T-cell (primary cell): ENCODE data around the gene CHST9. TPM values are rescaled to one million over a fixed set of nuclear protein-coding genes. Genes with fewer than 3 reads are reported as not detected.

ENCODE experiments used
- ATAC-seq, 4 experiments: fragments of 200-7000 bp in 3 of 4; fragments of 150-1000 bp in 1 of 4; cut with Tn5 transposase; replicated peaks in 1 of 4; 1 replicate in 3 of 4; 2 replicates in 1 of 4; pipeline ENCODE4 v1.10.0; 2021; ENCODE audit warnings: moderate library complexity in 3 of 4, mild to moderate bottlenecking in 2 of 4, moderate number of reproducible peaks in 1 of 4
- CTCF ChIA-PET, 2 donors: fragments of 300-600 bp; sonication (Branson Sonifier 250); formaldehyde crosslinking; loops; one replicate each; lab custom pipeline; 2022; ENCODE audit warnings: antibody characterized with exemption in 2 of 2; lab: Charles Lee
- POLR2A ChIA-PET, 2 donors: fragments of 300-600 bp; sonication (Branson Sonifier 250); formaldehyde crosslinking; loops; one replicate each; lab custom pipeline; 2022; ENCODE audit warnings: antibody characterized with exemption in 2 of 2; lab: Charles Lee
- DNase-seq, 35 experiments: peaks; one replicate each; pipeline versions ENCODE4 v3.0.0 to v3.0.0-alpha.2; 2013 to 2023
- H3K27ac ChIP-seq: one replicate; pipeline ENCODE4 v1.5.1; 2013; ENCODE audit warnings: low read length
- H3K27me3 ChIP-seq, 2 experiments: replicated peaks in 1 of 2; 1 replicate in 1 of 2; 2 replicates in 1 of 2; pipeline versions ENCODE4 v1.6.1 to v1.7.0; 2013; ENCODE audit warnings: low read length in 1 of 2, mixed read lengths in 1 of 2; ENCODE audit not compliant: control insufficient read depth in 2 of 2, insufficient read depth in 2 of 2; ENCODE audit errors: extremely low read depth in 1 of 2
- H3K36me3 ChIP-seq, 2 donors: 1 replicate in 1 of 2; 2 replicates in 1 of 2; pipeline versions ENCODE4 v1.6.1 to v1.7.0; 2013; ENCODE audit warnings: low read length in 1 of 2; ENCODE audit not compliant: control insufficient read depth in 2 of 2, insufficient read depth in 1 of 2; ENCODE audit errors: extremely low read depth in 1 of 2
- H3K4me1 ChIP-seq, 2 experiments: 1 replicate in 1 of 2; 2 replicates in 1 of 2; pipeline versions ENCODE4 v1.6.1 to v1.7.0; 2013; ENCODE audit warnings: low read length in 2 of 2, mixed read lengths in 1 of 2; ENCODE audit not compliant: insufficient read depth in 2 of 2, control insufficient read depth in 1 of 2; ENCODE audit errors: extremely low read depth in 1 of 2
- H3K4me3 ChIP-seq, 2 donors: 1 replicate in 1 of 2; 2 replicates in 1 of 2; pipeline versions ENCODE4 v1.5.1 to v1.7.0; 2013; ENCODE audit warnings: mild to moderate bottlenecking in 2 of 2, low read length in 1 of 2, moderate library complexity in 1 of 2; ENCODE audit not compliant: control insufficient read depth in 1 of 2; ENCODE audit errors: extremely low read depth in 1 of 2
- H3K9me3 ChIP-seq: 2 replicates; pipeline ENCODE4 v1.7.0; 2013
- H3K27ac Mint-ChIP-seq, 2 donors: one replicate each; pipeline ENCODE4 v1.8.0; 2020 to 2021; ENCODE audit warnings: mild to moderate bottlenecking in 2 of 2, mixed read lengths in 2 of 2
- H3K27me3 Mint-ChIP-seq, 2 donors: one replicate each; pipeline ENCODE4 v1.8.0; 2021 to 2022; ENCODE audit warnings: mixed read lengths in 2 of 2
- H3K36me3 Mint-ChIP-seq: one replicate; pipeline ENCODE4 v1.8.0; 2021; ENCODE audit warnings: mixed read lengths
- H3K4me1 Mint-ChIP-seq, 3 donors: one replicate each; pipeline ENCODE4 v1.8.0; 2020 to 2022; ENCODE audit warnings: mixed read lengths in 3 of 3, mild to moderate bottlenecking in 1 of 3
- H3K4me3 Mint-ChIP-seq, 3 donors: one replicate each; pipeline ENCODE4 v1.8.0; 2020 to 2022; ENCODE audit warnings: mild to moderate bottlenecking in 3 of 3, mixed read lengths in 3 of 3, moderate library complexity in 3 of 3
- H3K9me3 Mint-ChIP-seq, 3 donors: one replicate each; pipeline ENCODE4 v1.8.0; 2020 to 2022; ENCODE audit warnings: mixed read lengths in 3 of 3
- WGBS: methylation state at CpG from one replicate; pipeline ENCODE4 v1.1.5; 2013; ENCODE audit warnings: missing lambda C conversion rate; ENCODE audit not compliant: insufficient coverage; 5-methylcytosine and 5-hydroxymethylcytosine counted together
- total RNA-seq, 35 experiments: library from RNA in 6 of 35; stranded (reverse) in 6 of 35; fragments of 120-200 nt in 1 of 35; gene quantifications; one replicate each; pipeline versions ENCODE4 v1.2.1 to v1.2.4 and lab custom pipeline; 2013 to 2026

CHST9 gene
- total RNA-seq, 5 donors from 2014 or later (not counting 1 experiment from before 2014, with no cell fraction given) = not detected

DNA sequence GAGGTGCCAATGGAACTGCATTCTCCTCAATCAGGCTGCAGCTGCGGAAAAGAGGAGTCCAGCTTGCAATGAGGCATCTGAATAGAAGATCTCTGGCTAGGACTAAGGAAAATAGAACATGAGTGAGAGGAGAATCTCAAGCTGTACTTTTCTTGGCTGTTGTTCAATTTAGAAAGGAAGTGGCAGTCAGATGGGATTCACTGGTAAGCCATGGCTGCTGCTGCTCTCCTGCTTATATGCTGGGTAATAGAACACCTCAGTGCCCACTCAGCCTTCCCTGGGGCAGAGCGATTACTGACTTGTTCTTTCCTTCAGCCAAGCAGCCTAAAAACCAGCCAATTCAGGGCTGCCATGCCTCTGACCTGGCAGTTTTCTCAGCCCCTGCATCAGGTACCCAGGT lies 17.6 kb upstream of the CHST9 start:
- no peak overlapping the region for H3K4me3 Mint-ChIP-seq
- Histone ChIP-seq H3K27ac (no peak overlapping the region), H3K36me3 (no peaks in the 10 kb centered on the region), H3K9me3 (no peaks in the 10 kb centered on the region), H3K27me3 (no peaks in the 10 kb centered on the region), H3K4me3 (no peak overlapping the region), H3K4me1 (no peaks in the 10 kb centered on the region)
- no peak overlapping the region for H3K27ac Mint-ChIP-seq
- H3K9me3 Mint-ChIP-seq = peaks cover 8 to 12% (median 8%) of the 10 kb centered on the region in 3 donors
- no peaks in the 10 kb centered on the region for H3K27me3 Mint-ChIP-seq
- ChIA-PET CTCF (no interaction called here), POLR2A (no interaction called here)
- H3K36me3 Mint-ChIP-seq = no peaks in the 10 kb centered on the region
- DNase-seq = no peak
- H3K4me1 Mint-ChIP-seq = no peaks in the 10 kb centered on the region
- WGBS = 87% methylated on average over 2 of the region's 2 CpGs
- no peak for ATAC-seq

GRCh38 chr18:27198036-27198435 lies 12.9 kb upstream of the CHST9 start:
- no CpG with 5 or more reads among the region's 3 CpGs for WGBS
- Histone ChIP-seq H3K27me3 (no peaks in the 10 kb centered on the region), H3K4me3 (no peak overlapping the region), H3K36me3 (no peaks in the 10 kb centered on the region), H3K9me3 (no peaks in the 10 kb centered on the region), H3K4me1 (no peaks in the 10 kb centered on the region), H3K27ac (no peak overlapping the region)
- H3K27me3 Mint-ChIP-seq = no peaks in the 10 kb centered on the region
- DNase-seq (no peak), ATAC-seq (no peak)
- H3K4me3 Mint-ChIP-seq = no peak overlapping the region
- H3K36me3 Mint-ChIP-seq = no peaks in the 10 kb centered on the region
- no peak overlapping the region for H3K27ac Mint-ChIP-seq
- ChIA-PET POLR2A (no interaction called here), CTCF (no interaction called here)
- peaks cover 10 to 15% (median 12%) of the 10 kb centered on the region in 3 donors for H3K9me3 Mint-ChIP-seq
- H3K4me1 Mint-ChIP-seq = no peaks in the 10 kb centered on the region

DNA sequence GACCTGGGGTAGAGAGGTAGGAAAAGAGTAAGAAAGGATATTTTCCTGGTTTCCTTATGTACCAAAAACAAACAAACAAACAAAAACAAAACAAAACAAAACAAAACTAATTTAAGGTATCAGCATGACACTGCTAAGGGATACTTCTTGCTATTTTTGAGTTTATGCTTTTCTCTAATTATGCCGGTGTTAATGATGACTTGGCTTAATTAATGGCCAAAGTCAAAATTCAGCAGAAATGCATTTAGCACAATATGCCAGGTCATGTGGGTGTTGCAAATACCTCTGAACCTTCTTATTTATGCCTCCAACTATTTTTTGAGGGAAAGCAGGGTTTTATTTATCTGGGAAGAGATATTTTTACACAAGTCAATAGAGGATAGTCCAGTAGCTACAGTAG lies 3.2 kb upstream of the CHST9 start:
- Mint-ChIP-seq H3K4me1 (no peaks in the 10 kb centered on the region), H3K4me3 (no peak overlapping the region), H3K36me3 (no peaks in the 10 kb centered on the region), H3K27me3 (peaks cover 18 to 23% of the 10 kb centered on the region in 2 donors), H3K27ac (no peak overlapping the region), H3K9me3 (peaks cover 7 to 17% (median 10%) of the 10 kb centered on the region in 3 donors)
- H3K4me1 ChIP-seq = no peaks in the 10 kb centered on the region
- H3K4me3 ChIP-seq = no peak overlapping the region
- ChIA-PET CTCF (no interaction called here), POLR2A (interaction anchor here in 1 of 2 donors (1.1 kb wide), 1 partner anchor 14 kb away, joined by 4 read pairs; no protein-coding TSS in a partner anchor)
- H3K27me3 ChIP-seq = peaks cover 5 to 14% of the 10 kb centered on the region in 2 experiments
- no peak for DNase-seq
- H3K36me3 ChIP-seq = no peaks in the 10 kb centered on the region
- no peak for ATAC-seq
- WGBS = 80% methylated on average over 1 of the region's 1 CpG
- no peaks in the 10 kb centered on the region for H3K9me3 ChIP-seq
- H3K27ac ChIP-seq = no peak overlapping the region

- POLR2A ChIA-PET = no interaction called here
Measured at GRCh38 chr18:27185897-27186296, 789 bp upstream of the CHST9 start.

DNA sequence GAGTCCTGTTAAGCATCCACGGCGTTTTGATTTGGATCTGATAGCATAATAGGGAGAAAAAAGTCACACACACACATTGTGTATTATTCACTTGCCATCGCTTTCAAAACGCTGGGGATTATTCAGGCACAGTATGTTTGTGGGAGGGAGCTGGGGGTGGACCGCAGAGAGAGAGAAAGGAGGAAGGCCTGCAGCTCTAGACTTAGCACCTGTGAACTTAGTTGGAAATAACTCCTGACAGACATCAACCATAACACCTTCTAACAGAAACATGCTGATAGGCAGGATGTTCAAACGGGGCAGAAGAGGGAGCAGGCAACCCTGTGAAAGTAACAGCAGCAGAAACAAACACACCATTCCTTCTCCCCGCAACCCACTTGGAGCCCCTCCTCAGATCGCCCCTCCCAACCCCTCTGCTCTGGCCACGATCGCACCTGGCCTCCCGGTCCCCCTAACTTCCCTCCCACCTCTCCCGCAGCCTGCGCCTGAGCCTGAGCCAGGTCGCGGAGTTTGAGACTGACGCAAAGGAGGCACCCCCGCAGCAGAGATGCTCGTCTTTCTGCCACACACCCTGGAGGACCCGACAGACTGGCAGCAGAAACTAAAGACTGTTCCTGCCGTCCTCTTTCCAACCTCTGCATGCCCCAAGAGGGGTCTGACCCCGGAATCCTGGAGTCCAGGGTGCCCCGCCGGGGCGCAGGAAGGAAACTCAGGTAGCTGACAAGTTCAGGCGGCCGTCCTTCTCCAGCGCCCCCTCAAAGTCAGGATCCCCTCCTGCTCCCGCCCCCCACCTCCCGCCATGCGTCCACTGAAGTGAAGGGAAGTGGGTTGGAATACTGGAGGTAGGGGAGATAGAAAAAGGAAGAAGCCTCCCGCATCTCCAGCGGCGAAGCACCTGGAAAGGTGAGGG lies 738 bp downstream of the CHST9 start:
- POLR2A ChIA-PET = no interaction called here
- H3K9me3 ChIP-seq = no peaks in the 10 kb centered on the region
- no peak overlapping the region for H3K27ac Mint-ChIP-seq
- CTCF ChIA-PET = no interaction called here
- ATAC-seq = no peak
- no peaks in the 10 kb centered on the region for H3K4me1 ChIP-seq
- H3K27me3 Mint-ChIP-seq = peaks cover 22 to 29% of the 10 kb centered on the region in 2 donors
- H3K27me3 ChIP-seq = peaks cover 8 to 14% of the 10 kb centered on the region in 2 experiments
- H3K36me3 Mint-ChIP-seq = no peaks in the 10 kb centered on the region
- DNase-seq = no peak
- no peak overlapping the region for H3K27ac ChIP-seq
- 6% methylated on average over 18 of the region's 33 CpGs for WGBS
- no peak overlapping the region for H3K4me3 Mint-ChIP-seq
- no peaks in the 10 kb centered on the region for H3K4me1 Mint-ChIP-seq
- H3K4me3 ChIP-seq = no peak overlapping the region
- no peaks in the 10 kb centered on the region for H3K36me3 ChIP-seq
- peaks cover 2 to 6% (median 4%) of the 10 kb centered on the region in 3 donors for H3K9me3 Mint-ChIP-seq

More at GRCh38 chr18:27185897-27186296, 789 bp upstream of the CHST9 start:
- Histone ChIP-seq H3K27me3 (peaks cover 6 to 14% of the 10 kb centered on the region in 2 experiments), H3K4me3 (no peak overlapping the region), H3K4me1 (no peaks in the 10 kb centered on the region), H3K27ac (no peak overlapping the region), H3K9me3 (no peaks in the 10 kb centered on the region), H3K36me3 (no peaks in the 10 kb centered on the region)
- Mint-ChIP-seq H3K27ac (no peak overlapping the region), H3K9me3 (peaks cover 2 to 8% (median 6%) of the 10 kb centered on the region in 3 donors), H3K36me3 (no peaks in the 10 kb centered on the region), H3K27me3 (peaks cover 22 to 29% of the 10 kb centered on the region in 2 donors), H3K4me1 (no peaks in the 10 kb centered on the region), H3K4me3 (no peak overlapping the region)
- CTCF ChIA-PET = no interaction called here
- ATAC-seq (no peak), DNase-seq (no peak)
- WGBS = no CpG with 5 or more reads among the region's 4 CpGs

DNA sequence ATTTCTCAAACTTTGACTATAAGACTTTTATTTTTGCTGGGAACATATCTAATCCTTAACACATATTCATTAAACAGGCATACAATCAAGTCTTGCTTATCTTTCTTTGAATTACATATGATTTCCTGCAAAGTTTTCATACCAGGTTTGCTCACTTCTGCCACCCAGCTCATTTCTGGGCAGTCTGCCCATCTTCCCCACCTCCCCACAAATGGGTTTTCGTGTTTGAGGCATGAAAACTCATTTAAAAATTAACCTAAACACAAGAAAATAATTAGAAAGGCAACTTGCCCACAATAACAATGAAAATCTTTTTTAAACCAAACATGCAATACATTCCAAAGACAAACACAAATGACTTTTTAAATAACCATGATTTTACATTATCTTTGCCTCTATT lies 3.4 kb downstream of the CHST9 start:
- Mint-ChIP-seq H3K36me3 (no peaks in the 10 kb centered on the region), H3K9me3 (peaks cover 0 to 4% (median 4%) of the 10 kb centered on the region in 3 donors), H3K4me3 (no peak overlapping the region), H3K4me1 (no peaks in the 10 kb centered on the region), H3K27ac (no peak overlapping the region), H3K27me3 (peaks cover 22% of the 10 kb centered on the region in 2 donors)
- Histone ChIP-seq H3K4me1 (no peaks in the 10 kb centered on the region), H3K36me3 (no peaks in the 10 kb centered on the region), H3K4me3 (no peak overlapping the region), H3K9me3 (no peaks in the 10 kb centered on the region), H3K27ac (no peak overlapping the region), H3K27me3 (peaks cover 8 to 14% of the 10 kb centered on the region in 2 experiments)
- DNase-seq (no peak), ATAC-seq (no peak)
- ChIA-PET CTCF (no interaction called here), POLR2A (no interaction called here)
- 17% methylated on average over 1 of the region's 1 CpG for WGBS
